Medulla oblongata (tissue), 1 donor: ENCODE results near the gene TOP2A.
"Not testable (repeated sequence)": the region's sequence is repeated elsewhere in the genome, so short reads cannot be mapped to it uniquely, and the experiment has no call there.

Source experiments
- DNase-seq: peaks from one replicate; pipeline ENCODE4 v3.0.0-alpha.2; 2015; ENCODE audit errors: extremely low spot score

Gene TOP2A

GRCh38 chr17:40378966-40379365 lies 38.7 kb downstream of the TOP2A start:
- no peak for DNase-seq

DNA sequence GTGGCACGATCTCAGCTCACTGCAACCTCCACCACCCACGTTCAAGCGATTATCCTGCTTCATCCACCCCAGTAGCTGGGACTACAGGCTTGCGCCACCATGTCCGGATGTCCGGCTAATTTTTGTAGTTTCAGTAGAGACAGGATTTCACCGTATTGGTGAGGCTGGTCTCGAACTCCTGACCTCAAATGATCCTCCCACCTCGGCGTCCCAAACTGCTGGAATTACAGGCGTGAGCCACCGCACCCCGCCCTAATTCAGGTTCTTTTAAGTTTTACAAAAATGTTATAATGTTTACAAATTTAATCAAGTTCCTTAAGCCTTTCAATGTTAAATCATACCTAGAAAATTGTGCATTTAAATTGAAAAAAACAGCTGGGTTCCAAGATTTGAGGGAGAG lies 39.9 kb downstream of the TOP2A start:
- no peak for DNase-seq

- not testable (repeated sequence) for DNase-seq
Observed at GRCh38 chr17:40376541-40376940, 41.2 kb downstream of the TOP2A start.

GRCh38 chr17:40375786-40376185 lies 41.9 kb downstream of the TOP2A start:
- not testable (repeated sequence) for DNase-seq

DNA sequence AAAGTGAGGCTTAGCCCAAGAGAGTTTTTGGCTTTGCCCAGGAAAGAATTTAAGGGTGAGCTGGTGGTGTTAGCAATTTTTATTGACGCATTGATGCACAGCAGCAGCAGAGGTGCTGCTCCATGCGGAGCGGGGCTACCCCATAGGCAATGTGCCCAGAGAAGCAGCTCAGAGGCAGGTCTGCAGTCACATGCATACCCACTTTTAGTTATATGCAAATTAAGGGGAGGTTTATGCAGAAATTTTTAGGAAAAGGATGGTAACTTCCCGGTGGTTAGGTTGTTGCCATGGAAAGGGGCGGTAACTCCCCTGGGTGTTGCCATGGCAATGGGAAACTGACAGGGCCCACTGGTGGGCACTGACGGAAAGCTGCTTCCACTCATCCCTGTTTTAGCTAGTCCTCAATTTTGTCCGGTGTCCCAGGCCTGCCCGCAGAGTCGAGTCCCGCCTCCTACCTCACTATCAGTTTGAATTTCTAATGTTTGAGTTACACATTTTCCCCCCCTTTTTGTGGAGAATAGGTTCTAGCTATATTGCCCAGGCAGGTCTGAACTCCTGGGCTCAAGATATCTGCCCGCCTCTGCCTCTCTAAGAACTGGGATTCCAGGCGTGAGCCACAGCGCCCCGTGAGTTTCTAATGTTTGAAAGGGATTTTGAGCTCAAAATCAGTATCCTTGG lies 42.7 kb downstream of the TOP2A start:
- no peak for DNase-seq

GRCh38 chr17:40373999-40374398 lies 43.7 kb downstream of the TOP2A start:
- DNase-seq, result no peak

GRCh38 chr17:40373324-40373723 lies 44.4 kb downstream of the TOP2A start:
- DNase-seq, result no peak

GRCh38 chr17:40372644-40373043 lies 45.1 kb downstream of the TOP2A start:
- not testable (repeated sequence) for DNase-seq

GRCh38 chr17:40372031-40372430 lies 45.7 kb downstream of the TOP2A start:
- no peak for DNase-seq

- DNase-seq, result no peak
Observed at GRCh38 chr17:40371261-40371929, 46.3 kb downstream of the TOP2A start.

DNA sequence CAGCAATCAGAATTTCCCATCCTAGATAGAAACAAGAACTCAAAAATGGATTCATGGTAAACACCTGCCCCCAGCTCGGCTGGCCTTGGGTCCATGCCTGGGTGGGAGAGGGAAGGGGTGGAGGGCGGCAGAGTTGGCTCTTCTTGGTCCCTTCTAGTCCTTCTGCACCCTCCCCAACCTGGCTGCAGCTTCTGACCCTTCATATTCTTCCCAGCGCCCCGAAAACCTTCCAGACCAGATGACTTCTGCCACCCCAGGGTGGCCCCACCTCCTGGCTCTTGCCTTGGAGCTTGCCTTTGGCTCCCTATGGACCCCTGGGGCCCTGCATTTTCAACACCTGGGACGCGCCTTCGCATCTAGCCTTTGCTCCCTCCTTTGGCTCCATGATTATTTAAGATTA lies 47.8 kb downstream of the TOP2A start:
- no peak for DNase-seq

GRCh38 chr17:40367728-40368127 lies 50.0 kb downstream of the TOP2A start:
- not testable (repeated sequence) for DNase-seq

GRCh38 chr17:40366861-40367518 lies 50.7 kb downstream of the TOP2A start:
- no peak for DNase-seq

DNA sequence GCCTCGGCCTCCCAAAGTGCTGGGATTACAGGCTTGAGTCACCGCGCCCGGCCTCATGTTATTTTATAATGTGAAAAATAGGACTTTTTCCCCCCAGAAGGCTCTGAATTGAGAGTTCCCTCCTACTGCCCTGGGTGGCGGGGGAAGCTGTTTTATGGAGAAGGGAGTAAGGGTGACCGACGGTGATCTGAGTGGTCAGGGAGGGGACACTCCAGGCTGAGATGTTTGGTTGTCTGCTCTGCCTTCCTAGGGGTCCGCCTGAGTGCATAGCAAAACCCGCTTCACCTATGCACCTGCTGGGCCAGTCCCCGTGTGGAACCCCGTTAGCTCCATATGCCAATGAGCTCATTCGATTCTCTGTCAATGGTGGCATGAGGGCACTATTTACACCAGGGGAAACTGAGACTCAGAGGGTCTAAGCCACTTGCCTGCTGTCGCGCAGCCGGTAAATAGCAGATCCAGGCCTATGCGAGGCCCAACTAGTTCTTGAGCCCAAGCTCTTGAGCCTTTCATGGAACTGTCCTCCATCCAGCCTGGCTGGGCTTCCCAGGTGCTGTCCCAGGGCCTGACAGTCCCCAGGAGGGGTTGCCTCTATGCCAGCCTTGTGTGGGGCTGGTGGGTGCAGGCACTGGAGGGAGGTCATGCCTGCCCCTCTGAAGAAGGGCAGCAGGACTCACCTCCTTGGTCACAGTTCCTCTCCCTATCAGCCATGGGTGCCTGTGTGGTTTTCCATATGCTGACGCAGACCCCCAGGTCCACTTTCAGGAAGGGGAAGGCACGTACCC lies 51.4 kb downstream of the TOP2A start:
- no peak for DNase-seq

GRCh38 chr17:40364906-40365305 lies 52.8 kb downstream of the TOP2A start:
- no peak for DNase-seq

DNA sequence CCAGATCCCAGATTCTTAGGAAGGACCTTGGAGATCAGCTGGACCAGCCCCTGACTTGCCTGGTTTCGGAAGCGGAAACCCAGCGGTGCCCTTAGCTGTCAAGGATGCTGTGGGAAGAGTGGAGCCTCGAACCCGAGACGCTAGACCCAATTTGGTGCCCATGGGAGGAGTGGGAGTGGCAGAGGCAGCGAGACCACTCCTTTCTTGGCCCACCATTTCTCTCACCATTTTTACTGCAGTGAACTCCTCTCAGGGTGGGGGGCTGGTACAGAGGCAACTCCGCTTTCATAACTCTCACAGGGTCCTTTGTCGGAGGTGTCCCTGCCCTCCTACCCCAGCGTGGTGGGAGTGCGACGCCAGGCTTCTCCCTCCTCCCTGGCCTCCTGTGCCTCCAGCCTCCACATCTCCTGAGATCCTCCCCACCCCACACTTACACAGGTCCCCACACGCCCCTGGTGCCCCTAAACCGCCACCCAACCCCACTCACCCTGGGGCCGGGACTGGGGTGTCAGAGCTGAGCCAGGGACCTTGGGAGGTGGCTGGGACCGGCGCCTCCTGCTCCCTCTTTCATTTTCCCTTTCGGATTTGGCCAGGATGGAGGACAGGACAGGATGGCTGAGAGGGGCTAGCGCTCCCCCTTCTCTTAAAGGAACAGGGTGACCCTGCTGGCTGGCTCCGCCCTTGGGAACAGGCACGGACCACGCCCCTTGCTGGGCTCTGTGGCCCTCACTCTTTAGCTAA lies 53.4 kb downstream of the TOP2A start, which contains the start of gene GJD3:
GJD3 (minus strand) TSS at position 617 of the 741 bp plus-strand sequence. CDS start 922 bp downstream, outside the sequence.
- no peak for DNase-seq

DNA sequence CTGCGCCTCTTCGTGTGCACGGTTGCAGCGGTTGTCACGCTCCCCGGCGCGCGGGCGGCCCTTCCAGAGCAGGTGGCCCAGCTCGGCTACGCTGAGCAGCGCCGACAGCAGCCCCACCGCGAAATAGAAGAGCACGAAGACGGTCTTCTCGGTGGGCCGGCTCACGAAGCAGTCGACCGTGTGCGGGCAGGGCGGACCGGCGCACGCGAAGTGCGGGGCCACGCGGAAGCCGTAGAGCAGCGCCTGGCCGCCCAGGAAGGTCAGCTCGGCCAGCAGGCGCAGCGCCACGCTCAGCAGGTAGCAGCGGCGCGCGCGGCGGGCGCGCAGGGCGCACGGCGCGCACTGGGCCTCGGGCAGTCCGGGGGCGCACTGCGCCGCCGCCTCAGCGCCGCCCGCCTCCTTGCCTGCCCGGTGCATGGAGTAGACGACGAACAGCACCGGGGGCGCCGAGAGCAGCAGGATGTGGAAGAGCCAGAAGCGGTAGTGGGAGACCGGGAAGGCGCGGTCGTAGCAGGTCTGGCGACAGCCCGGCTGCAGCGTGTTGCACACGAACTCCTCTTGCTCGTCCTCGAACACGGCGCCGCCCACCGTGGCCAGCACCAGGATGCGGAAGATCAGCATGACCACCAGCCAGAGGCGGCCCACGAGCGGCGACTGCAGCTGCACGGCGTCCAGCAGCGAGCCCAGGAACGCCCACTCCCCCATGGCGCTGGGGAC lies 54.4 kb downstream of the TOP2A start:
- no peak for DNase-seq

GRCh38 chr17:40362696-40363110 lies 55.0 kb downstream of the TOP2A start:
- no peak for DNase-seq

DNA sequence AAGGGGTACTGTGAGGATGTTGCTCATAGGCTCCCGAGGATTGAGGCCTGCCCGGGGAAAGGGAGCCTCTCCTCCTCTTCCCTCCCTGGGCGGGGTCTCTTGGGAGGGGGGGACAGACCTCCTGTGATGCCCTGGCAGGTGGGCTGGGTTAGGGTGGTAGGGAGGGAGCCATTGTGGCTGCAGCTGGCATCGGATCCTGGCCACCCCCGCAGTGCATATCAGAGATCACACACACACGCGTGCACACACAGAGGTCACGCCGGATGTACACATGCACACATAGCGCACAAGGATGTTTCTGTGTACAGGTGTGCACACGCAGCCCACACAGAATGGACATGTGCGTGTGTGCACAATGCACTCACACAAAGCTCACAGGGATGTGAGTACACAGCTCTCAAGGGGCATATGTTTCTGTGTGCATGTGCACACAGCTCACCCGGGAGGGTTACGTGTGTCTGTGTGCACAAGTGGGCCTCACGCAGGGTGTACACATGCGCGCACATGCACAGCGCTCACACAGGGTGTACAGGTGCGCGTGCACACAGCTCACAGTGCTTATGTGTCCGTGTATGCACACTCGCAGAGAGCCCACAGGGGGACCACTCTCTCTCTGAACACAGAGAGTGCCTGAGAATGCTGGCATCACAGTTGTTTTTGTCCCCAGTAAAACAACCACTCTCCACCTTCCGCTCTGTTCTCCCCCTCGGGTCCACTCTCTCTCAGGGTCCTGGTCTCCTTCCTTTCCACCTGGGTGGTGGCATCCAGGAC lies 55.6 kb downstream of the TOP2A start:
- no peak for DNase-seq
